Endothelial cell of hepatic sinusoid (primary cell): ENCODE measurements around the gene METRN.

ENCODE experiments used
- in situ Hi-C: cut with HindIII; loops from 2 replicates; pipeline ENCODE4 v1.10.0; 2017; ENCODE audit warnings: low sequenced_read_pairs

Gene METRN

DNA sequence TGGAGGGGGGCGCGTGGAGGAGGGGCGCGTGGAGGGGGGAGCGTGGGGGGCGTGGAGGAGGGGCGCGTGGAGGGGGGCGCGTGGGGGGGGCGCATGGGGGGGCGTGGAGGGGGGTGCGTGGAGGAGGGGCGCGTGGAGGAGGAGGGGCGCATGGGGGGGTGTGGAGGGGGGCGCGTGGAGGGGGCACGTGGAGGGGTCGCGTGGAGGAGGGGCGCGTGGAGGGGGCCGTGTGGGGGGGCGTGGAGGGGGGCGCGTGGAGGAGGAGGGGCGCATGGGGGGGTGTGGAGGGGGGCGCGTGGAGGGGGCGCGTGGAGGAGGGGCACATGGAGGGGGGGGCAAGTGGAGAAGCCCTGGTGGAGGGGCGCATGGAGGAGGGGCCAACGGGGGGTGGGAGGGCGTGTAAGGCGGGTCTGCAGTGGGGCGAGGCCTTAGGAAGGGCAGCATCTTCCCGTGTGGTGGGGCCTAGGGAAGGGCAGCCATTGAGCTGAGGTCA is 52.9 kb downstream of the METRN start:
- in situ Hi-C loops = no loop called here

DNA sequence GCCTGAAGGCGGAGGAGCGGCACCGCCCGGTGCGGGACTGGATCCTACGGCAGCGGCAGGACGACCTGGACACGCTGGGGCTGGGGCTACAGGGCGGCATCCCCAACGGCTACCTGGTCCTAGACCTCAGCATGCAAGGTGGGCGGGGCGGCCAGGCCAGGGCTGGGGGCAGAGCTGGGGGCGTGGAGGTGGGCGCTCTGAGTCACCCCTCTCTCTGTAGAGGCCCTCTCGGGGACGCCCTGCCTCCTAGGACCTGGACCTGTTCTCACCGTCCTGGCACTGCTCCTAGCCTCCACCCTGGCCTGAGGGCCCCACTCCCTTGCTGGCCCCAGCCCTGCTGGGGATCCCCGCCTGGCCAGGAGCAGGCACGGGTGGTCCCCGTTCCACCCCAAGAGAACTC is 53.5 kb downstream of the METRN start:
- in situ Hi-C loops = no loop called here
